Trophoblast cell (in vitro differentiated cells and primary cell): ENCODE results near the gene CALR.

Experiments
- DNase-seq, 2 donors: peaks; one replicate each; pipeline ENCODE4 v3.0.0-alpha.2; 2016
- H2AFZ ChIP-seq: 2 replicates; pipeline ENCODE4 v1.6.1; 2013; ENCODE audit warnings: low read length, moderate library complexity, mild to moderate bottlenecking; ENCODE audit not compliant: insufficient read depth, poor library complexity
- H2AK5ac ChIP-seq: 2 replicates; pipeline ENCODE4 v1.6.1; 2013; ENCODE audit warnings: mild to moderate bottlenecking, low read length
- H2BK120ac ChIP-seq: 2 replicates; pipeline ENCODE4 v1.6.1; 2013; ENCODE audit warnings: low read length, mild to moderate bottlenecking, moderate library complexity; ENCODE audit not compliant: insufficient read depth, poor library complexity
- H2BK12ac ChIP-seq: 2 replicates; pipeline ENCODE4 v1.6.1; 2013; ENCODE audit warnings: mild to moderate bottlenecking, low read length, moderate library complexity
- H2BK5ac ChIP-seq: 2 replicates; pipeline ENCODE4 v1.6.1; 2013; ENCODE audit warnings: low read length, low read depth, moderate library complexity, mild to moderate bottlenecking; ENCODE audit not compliant: poor library complexity
- H3K14ac ChIP-seq: 2 replicates; pipeline ENCODE4 v1.6.1; 2013; ENCODE audit warnings: mild to moderate bottlenecking, low read length
- H3K18ac ChIP-seq: 2 replicates; pipeline ENCODE4 v1.6.1; 2013; ENCODE audit warnings: mild to moderate bottlenecking, low read length
- H3K23ac ChIP-seq: 2 replicates; pipeline ENCODE4 v1.6.1; 2013; ENCODE audit warnings: low read length
- H3K27ac ChIP-seq: 2 replicates; pipeline ENCODE4 v1.5.1; 2013; ENCODE audit warnings: low read depth, mild to moderate bottlenecking, inconsistent platforms, low read length, moderate library complexity
- H3K27me3 ChIP-seq: 2 replicates; pipeline ENCODE4 v1.6.1; 2013; ENCODE audit warnings: inconsistent platforms, mild to moderate bottlenecking, low read length, moderate library complexity; ENCODE audit not compliant: insufficient read depth
- H3K36me3 ChIP-seq, 2 experiments: 1 replicate in 1 of 2; 2 replicates in 1 of 2; pipeline ENCODE4 v1.6.1; 2013; ENCODE audit warnings: low read length in 2 of 2, mild to moderate bottlenecking in 2 of 2, moderate library complexity in 1 of 2; ENCODE audit not compliant: insufficient read depth in 2 of 2, control insufficient read depth in 1 of 2
- H3K4ac ChIP-seq: 2 replicates; pipeline ENCODE4 v1.6.1; 2013; ENCODE audit warnings: low read depth, mild to moderate bottlenecking, low read length, moderate library complexity
- H3K4me1 ChIP-seq, 2 experiments: 1 replicate in 1 of 2; 2 replicates in 1 of 2; pipeline ENCODE4 v1.6.1; 2013; ENCODE audit warnings: low read length in 2 of 2, mild to moderate bottlenecking in 2 of 2, moderate library complexity in 1 of 2; ENCODE audit not compliant: insufficient read depth in 2 of 2, control insufficient read depth in 1 of 2
- H3K4me2 ChIP-seq: 2 replicates; pipeline ENCODE4 v1.6.1; 2013; ENCODE audit warnings: inconsistent platforms, mild to moderate bottlenecking, low read length, moderate library complexity
- H3K4me3 ChIP-seq: 2 replicates; pipeline ENCODE4 v1.5.1; 2013; ENCODE audit warnings: mild to moderate bottlenecking, low read depth, low read length, inconsistent platforms
- H3K79me1 ChIP-seq: one replicate; pipeline ENCODE4 v1.6.1; 2013; ENCODE audit warnings: low read length
- H3K79me2 ChIP-seq: 2 replicates; pipeline ENCODE4 v1.6.1; 2013; ENCODE audit warnings: low read length, mild to moderate bottlenecking; ENCODE audit not compliant: control insufficient read depth, insufficient read depth, poor library complexity
- H3K9ac ChIP-seq: 2 replicates; pipeline ENCODE4 v1.6.1; 2013; ENCODE audit warnings: mild to moderate bottlenecking, low read length
- H3K9me3 ChIP-seq: 2 replicates; pipeline ENCODE4 v1.6.1; 2013; ENCODE audit warnings: low read depth, mild to moderate bottlenecking, control low read depth, inconsistent platforms, low read length; ENCODE audit not compliant: insufficient read depth
- H4K12ac ChIP-seq: 2 replicates; pipeline ENCODE4 v1.6.1; 2013; ENCODE audit warnings: low read depth, mild to moderate bottlenecking, low read length, moderate library complexity
- H4K8ac ChIP-seq: 2 replicates; pipeline ENCODE4 v1.6.1; 2013; ENCODE audit warnings: low read depth, mild to moderate bottlenecking, low read length, moderate library complexity
- H4K91ac ChIP-seq: one replicate; pipeline ENCODE4 v1.6.1; 2013; ENCODE audit warnings: low read depth, mild to moderate bottlenecking, low read length, moderate library complexity
- WGBS: extraction: QIAGEN DNeasy Blood & Tissue Kit; methylation state at CpG from one replicate; pipeline ENCODE4 v1.1.7; 2013; ENCODE audit warnings: missing lambda C conversion rate; ENCODE audit not compliant: insufficient read length, insufficient coverage; ENCODE audit errors: extremely low coverage; 5-methylcytosine and 5-hydroxymethylcytosine counted together

CALR gene

GRCh38 chr19:12918253-12918652 is 20.2 kb upstream of the CALR start:
- H3K4ac ChIP-seq, result no peak overlapping the region
- no peak overlapping the region for H4K8ac ChIP-seq
- no CpG with 5 or more reads among the region's 14 CpGs for WGBS
- no peak overlapping the region for H3K23ac ChIP-seq
- no peak overlapping the region for H2BK12ac ChIP-seq
- H3K18ac ChIP-seq, result no peak overlapping the region
- no peak overlapping the region for H3K14ac ChIP-seq
- peaks cover 6% of the 10 kb centered on the region for H3K9me3 ChIP-seq
- H3K27me3 ChIP-seq, result no peaks in the 10 kb centered on the region
- H2BK120ac ChIP-seq, result no peak overlapping the region
- H4K91ac ChIP-seq, result no peak overlapping the region
- DNase-seq, result no peak
- no peak overlapping the region for H4K12ac ChIP-seq
- H3K27ac ChIP-seq, result no peak overlapping the region
- H3K4me3 ChIP-seq, result peak overlapping the region; percentile 25
- no peak overlapping the region for H3K4me2 ChIP-seq
- peaks cover 2% of the 10 kb centered on the region for H3K79me1 ChIP-seq
- H3K4me1 ChIP-seq, result peaks cover 4 to 8% of the 10 kb centered on the region in 2 experiments
- H3K9ac ChIP-seq, result no peak overlapping the region
- no peaks in the 10 kb centered on the region for H3K79me2 ChIP-seq
- H3K36me3 ChIP-seq, result peaks cover 11 to 12% of the 10 kb centered on the region in 2 experiments
- H2BK5ac ChIP-seq, result no peak overlapping the region
- no peak overlapping the region for H2AK5ac ChIP-seq
- H2AFZ ChIP-seq, result no peak overlapping the region

DNA sequence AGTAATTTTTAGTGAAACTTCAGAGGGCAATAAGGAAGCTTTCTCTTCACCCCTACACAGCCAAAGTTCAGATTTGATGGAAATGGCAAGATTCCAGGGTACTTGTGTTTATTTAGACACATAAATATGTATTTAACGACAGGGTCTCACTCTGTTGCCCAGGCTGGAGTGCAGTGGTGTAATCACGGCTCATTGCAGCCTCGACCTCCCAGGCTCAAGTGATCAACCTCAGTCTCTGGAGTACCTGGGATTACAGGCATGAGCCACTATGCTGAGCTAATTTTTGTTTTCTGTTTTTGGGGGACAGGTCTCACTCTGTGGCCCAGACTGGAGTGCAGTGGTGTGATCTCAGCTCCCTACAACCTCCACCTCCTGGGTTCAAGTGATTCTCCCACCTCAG is 17.4 kb upstream of the CALR start:
- H3K79me1 ChIP-seq, result peaks cover 2% of the 10 kb centered on the region
- no peak overlapping the region for H3K9ac ChIP-seq
- no peak overlapping the region for H4K8ac ChIP-seq
- H2AFZ ChIP-seq, result no peak overlapping the region
- WGBS, result no CpG with 5 or more reads among the region's 3 CpGs
- no peak overlapping the region for H2BK5ac ChIP-seq
- no peaks in the 10 kb centered on the region for H3K79me2 ChIP-seq
- no peak overlapping the region for H3K4ac ChIP-seq
- H2BK120ac ChIP-seq, result no peak overlapping the region
- peaks cover 3% of the 10 kb centered on the region in 2 experiments for H3K4me1 ChIP-seq
- peaks cover 6% of the 10 kb centered on the region for H3K9me3 ChIP-seq
- no peak overlapping the region for H3K14ac ChIP-seq
- H3K36me3 ChIP-seq, result peaks cover 32 to 33% of the 10 kb centered on the region in 2 experiments
- no peak overlapping the region for H2BK12ac ChIP-seq
- no peak overlapping the region for H3K18ac ChIP-seq
- H2AK5ac ChIP-seq, result no peak overlapping the region
- H4K12ac ChIP-seq, result no peak overlapping the region
- peak overlapping the region; percentile 32 for H3K27ac ChIP-seq
- H3K4me2 ChIP-seq, result no peak overlapping the region
- no peak overlapping the region for H4K91ac ChIP-seq
- no peaks in the 10 kb centered on the region for H3K27me3 ChIP-seq
- H3K4me3 ChIP-seq, result no peak overlapping the region
- DNase-seq, result no peak
- no peak overlapping the region for H3K23ac ChIP-seq

GRCh38 chr19:12922959-12923358 is 15.4 kb upstream of the CALR start:
- no peak overlapping the region for H2BK120ac ChIP-seq
- no peak overlapping the region for H2AK5ac ChIP-seq
- H3K79me2 ChIP-seq, result no peaks in the 10 kb centered on the region
- no peak overlapping the region for H3K4me3 ChIP-seq
- peaks cover 3% of the 10 kb centered on the region in 2 experiments for H3K4me1 ChIP-seq
- H4K91ac ChIP-seq, result no peak overlapping the region
- H3K4me2 ChIP-seq, result no peak overlapping the region
- no peak overlapping the region for H4K8ac ChIP-seq
- H3K14ac ChIP-seq, result no peak overlapping the region
- H3K27ac ChIP-seq, result no peak overlapping the region
- no CpG with 5 or more reads among the region's 4 CpGs for WGBS
- peaks cover 2% of the 10 kb centered on the region for H3K79me1 ChIP-seq
- H4K12ac ChIP-seq, result no peak overlapping the region
- peaks cover 44 to 45% of the 10 kb centered on the region in 2 experiments for H3K36me3 ChIP-seq
- no peak overlapping the region for H2BK12ac ChIP-seq
- no peak overlapping the region for H3K4ac ChIP-seq
- H2BK5ac ChIP-seq, result no peak overlapping the region
- H3K23ac ChIP-seq, result no peak overlapping the region
- no peak overlapping the region for H3K18ac ChIP-seq
- peaks cover 8% of the 10 kb centered on the region for H3K9me3 ChIP-seq
- no peak overlapping the region for H3K9ac ChIP-seq
- no peaks in the 10 kb centered on the region for H3K27me3 ChIP-seq
- no peak overlapping the region for H2AFZ ChIP-seq
- DNase-seq, result no peak

DNA sequence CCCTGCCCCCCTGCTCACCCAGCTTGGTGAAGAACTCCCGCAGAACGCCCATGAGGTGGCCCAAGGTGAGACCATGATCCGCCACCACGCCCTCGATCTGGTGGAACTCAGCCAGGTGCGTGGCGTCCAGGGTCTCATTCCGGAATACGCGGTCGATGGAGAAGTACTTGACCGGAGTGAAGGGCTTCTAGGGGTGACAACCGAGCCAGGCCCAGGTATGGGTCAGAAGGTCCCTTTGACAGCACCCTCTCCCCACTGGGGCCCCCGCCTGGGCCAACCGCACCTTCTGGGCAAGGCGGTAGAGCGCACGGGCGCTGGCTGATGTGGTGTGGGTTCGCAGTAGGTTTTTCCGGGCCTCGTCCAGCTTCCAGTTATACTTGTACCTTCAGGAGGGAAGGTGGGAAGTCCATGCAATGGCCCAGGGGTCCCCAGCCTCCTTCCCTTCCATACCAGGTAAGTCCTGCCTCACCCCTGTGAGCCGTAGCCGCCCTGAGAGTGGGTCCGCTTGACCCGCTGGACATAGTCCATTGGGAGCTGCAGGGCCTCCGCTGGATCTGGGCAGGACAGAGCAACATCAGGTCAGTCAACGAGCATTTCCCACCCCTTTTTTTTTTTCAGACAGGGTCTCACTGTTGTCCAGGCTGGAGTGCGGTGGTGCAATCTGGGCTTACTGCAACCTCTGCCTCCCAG is 13.6 kb upstream of the CALR start:
- peaks cover 56 to 57% of the 10 kb centered on the region in 2 experiments for H3K36me3 ChIP-seq
- no peak overlapping the region for H2BK5ac ChIP-seq
- H2AFZ ChIP-seq, result no peak overlapping the region
- H4K91ac ChIP-seq, result no peak overlapping the region
- WGBS, result no CpG with 5 or more reads among the region's 29 CpGs
- H3K4ac ChIP-seq, result no peak overlapping the region
- no peak overlapping the region for H3K23ac ChIP-seq
- H3K4me2 ChIP-seq, result no peak overlapping the region
- no peak overlapping the region for H2BK12ac ChIP-seq
- H4K12ac ChIP-seq, result no peak overlapping the region
- H3K4me1 ChIP-seq, result no peaks in the 10 kb centered on the region
- H3K79me1 ChIP-seq, result no peaks in the 10 kb centered on the region
- H3K9me3 ChIP-seq, result peaks cover 4% of the 10 kb centered on the region
- no peak overlapping the region for H3K18ac ChIP-seq
- no peak overlapping the region for H3K9ac ChIP-seq
- H4K8ac ChIP-seq, result no peak overlapping the region
- no peak overlapping the region for H2BK120ac ChIP-seq
- H3K27me3 ChIP-seq, result no peaks in the 10 kb centered on the region
- H3K27ac ChIP-seq, result no peak overlapping the region
- H3K79me2 ChIP-seq, result no peaks in the 10 kb centered on the region
- H3K4me3 ChIP-seq, result no peak overlapping the region
- no peak overlapping the region for H2AK5ac ChIP-seq
- H3K14ac ChIP-seq, result no peak overlapping the region
- no peak for DNase-seq
